A172 (cell line): ENCODE data around the gene ZBTB17. TPM values are rescaled to one million over a fixed set of nuclear protein-coding genes. Genes with fewer than 3 reads are reported as not detected.
"Not testable (repeated sequence)": the region's sequence is repeated elsewhere in the genome, so short reads cannot be mapped to it uniquely, and the experiment has no call there.

Experiments used
- DNase-seq: peaks from one replicate; pipeline ENCODE4 v3.0.0-alpha.2; 2015; ENCODE audit warnings: low spot score
- total RNA-seq: library from RNA; depleted of rRNA; stranded (reverse); fragments of >200 nt; shearing (Covaris generic); gene quantifications from 2 replicates; pipeline ENCODE4 v1.2.3, GENCODE V29; 2014

The ZBTB17 gene
- total RNA-seq, 1 experiment from 2014 or later, result 25.1 TPM

DNA sequence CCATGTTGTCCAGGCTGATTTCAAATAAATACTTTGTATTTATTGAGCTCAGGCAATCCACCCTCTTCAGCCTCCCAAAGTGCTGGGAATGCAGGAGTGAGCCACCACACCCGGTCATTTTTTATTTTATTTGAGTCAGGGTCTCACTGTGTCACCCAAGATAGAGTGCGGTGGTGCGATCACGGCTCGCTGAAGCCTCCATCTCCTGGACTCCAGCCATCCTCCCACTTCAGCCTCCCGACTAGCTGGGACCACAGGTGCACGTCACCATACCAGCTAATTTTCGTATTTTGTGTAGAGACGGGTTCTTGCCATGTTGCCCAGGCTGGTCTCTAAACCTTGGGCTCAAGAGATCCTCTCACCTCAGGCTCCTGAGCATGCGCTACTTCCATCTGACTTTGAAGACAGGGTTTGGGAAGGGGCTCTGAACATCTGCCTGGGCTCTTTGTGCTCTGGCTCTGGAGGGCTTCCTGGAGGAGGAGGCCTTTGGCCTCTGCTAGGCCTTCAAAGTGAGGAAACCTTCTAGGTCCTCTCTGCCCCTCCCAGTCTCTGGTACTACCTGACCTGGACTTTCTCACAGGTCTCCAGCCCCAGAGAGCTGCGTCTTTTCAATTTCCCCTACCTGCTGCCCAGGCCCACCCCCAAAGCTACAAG lies 36.2 kb upstream of the ZBTB17 start:
- DNase-seq, result no peak

DNA sequence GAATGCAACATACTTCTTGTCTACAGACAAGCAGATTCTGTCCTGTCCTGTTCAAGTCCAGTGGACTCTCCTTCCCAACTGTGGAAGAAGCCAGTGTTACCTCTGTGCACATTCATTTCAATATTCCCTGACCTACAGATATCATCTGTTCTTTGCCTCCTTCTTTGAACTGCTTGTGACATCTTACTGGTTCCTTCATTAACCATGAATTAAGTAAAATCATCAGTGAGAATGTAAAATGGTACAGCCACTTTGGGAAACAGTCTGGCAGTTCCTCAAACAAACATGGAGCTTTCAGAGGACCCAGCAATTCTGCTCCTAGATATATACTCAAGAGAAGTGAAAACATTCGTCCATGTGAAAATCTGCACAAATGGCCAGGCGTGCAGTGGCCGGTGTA lies 34.9 kb upstream of the ZBTB17 start:
- no peak for DNase-seq

DNA sequence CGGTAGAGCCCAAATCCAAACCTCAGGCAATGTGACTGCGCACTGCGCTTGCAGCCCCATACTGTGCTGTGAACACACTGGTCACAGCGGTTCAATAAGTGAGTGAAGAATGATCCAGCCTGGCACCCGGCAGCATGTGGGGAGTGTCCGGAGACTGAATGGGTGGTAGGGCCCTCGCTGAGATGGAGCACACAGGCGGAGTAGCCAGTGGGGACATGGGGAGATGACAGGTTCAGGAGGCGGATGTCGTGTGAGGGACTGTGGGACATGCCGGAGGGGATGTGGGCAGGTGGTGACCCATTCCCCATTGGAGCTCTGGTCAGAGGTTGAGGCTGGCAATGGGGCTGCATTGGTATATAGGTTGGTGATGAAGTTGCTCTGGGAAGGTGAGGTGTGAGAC lies 33.8 kb upstream of the ZBTB17 start:
- no peak for DNase-seq

DNA sequence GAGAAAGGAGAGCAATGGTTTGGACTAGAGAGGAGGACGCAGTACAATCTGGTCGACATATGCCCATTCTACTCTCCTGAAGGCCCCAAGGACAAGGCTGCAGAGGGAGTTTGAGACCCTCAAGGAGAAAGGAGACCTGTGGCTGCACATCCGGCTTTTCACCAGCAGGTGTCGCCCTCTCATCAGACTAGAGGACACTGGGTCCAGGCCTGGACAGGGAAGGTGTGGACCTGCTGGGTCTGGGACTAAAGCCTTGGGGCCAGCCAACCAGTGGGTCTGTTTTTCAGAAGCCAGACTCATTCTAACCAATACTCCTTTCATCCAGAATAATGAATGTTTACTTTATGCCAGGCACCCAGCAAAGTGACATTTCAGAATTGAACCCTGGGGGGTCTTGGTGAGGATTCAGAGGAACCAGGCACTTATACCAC lies 33.1 kb upstream of the ZBTB17 start:
- peak; percentile 40 for DNase-seq

DNA sequence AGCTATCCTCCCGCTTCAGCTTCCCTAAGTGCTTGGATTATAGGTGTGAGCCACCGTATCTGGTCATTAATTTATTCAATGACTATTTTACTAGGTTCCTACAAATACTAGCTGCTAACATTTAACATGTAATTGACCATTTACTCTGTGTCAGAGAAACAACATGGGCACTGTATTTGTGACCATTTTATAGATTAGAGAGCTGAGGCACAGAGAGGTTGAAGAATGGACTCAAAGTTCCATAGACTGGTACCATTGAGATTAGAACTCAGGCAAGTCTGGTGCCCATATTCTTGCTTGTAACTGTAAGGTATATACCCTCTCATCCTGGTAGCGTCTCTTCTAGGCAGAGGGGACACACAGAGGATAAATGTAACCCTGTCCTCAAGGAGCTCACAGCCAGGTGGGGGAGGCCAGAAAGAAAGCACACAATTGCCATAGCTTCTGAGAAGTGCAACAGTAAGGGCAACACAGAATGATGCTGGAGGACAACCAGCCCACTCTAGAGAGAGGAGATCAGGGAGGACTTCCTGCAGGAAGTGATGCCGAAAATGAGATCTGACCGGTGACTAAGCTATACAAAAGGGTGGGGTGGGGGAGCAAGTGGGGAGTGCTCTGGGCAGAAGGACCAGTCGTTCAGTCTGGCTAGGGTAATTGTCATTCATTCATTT lies 31.9 kb upstream of the ZBTB17 start:
- no peak for DNase-seq

DNA sequence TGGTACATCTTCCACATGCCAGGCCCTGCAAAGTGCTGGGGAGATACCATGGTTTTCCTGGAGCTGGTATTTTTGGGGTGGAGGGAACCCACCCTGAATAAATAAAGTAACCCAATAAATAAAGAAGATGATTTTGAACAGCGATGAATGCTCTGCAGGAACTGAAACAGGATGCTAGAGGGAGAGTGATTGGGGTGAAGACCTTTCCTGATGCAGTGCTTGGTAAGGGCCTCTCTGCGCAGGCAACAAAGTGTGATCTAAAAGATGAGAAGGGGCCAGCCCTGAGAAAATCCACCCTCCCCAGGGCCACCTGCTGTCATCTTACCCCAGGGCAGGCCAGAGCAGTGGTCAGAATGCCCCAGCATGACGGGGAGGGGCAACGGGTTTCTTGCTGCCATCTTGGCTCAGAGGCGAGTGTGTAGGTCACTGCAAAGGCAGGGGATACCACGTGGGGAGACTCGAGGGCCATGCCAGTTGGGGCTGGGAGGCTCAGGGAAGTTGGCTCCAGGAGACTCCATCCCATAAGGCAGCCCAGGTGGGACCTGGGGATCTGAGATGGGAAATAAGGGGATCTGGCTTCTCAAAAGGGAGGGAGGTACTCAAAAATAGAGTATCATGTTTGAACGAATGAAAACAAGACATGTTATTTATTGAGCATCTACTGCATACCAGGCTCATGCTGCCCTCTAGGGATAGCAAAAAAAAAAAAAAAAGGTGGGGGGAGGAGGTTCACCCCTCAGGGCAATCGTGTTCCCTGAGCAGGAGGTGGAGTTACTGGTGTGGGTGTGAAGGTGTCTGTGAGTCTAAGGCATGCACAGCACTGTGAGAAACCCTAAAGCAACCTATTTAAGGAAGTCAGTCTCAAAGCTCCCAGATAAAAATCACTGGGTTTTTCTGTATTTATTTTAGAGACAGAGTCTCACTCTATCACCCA lies 30.9 kb upstream of the ZBTB17 start:
- DNase-seq, result peak; percentile 40

DNA sequence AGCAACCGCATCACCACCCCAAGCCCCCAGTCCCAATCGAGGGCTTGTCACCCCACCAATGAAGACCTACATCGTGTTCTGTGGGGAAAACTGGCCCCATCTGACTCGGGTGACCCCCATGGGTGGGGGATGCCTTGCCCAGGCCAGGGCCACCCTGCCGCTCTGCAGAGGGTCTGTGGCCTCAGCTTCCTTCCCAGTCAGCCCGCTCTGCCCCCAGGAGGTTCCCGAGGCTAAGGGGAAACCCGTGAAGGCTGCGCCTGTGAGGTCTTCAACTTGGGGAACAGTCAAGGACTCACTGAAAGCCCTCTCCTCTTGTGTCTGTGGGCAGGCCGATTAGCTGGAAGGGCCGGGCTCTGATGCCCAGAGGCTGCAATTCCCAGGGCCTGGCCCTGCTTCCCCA lies 30.1 kb upstream of the ZBTB17 start:
- DNase-seq, result no peak

DNA sequence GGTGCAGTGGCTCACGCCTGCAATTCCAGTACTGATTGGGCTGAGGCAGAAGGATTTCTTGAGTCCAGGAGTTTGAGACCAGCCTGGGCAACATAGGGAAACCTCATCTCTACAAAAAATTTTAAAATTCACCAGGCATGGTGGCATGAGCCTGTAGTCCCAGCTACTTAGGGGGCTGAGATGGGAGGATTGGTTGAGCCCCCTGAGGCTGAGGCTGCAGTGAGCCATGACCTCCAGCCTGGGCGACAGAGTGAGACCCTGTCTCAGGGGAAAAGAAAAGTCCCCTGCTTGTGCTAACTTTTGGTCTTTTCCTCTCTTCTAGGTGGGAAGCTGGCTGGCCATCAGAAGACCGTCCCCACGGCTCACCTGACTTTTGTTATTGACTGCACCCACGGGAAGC lies 29.7 kb upstream of the ZBTB17 start:
- DNase-seq, result no peak

DNA sequence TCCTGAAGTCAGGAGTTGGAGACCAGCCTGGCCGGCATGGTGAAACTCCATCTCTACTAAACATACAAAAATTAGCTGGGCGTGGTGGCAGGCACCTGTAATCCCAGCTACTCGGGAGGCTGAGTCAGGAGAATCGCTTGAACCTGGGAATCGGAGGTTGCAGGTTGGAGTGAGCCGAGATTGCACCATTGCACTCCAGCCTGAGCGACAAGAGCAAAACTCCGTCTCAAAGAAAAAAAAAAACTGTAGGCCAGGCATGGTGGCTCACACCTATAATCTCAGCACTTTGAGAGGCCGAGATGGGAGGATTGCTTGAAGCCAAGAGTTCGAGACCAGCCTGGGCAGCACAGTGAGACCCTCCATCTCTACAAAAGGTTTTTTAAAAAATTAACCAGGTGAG lies 25.4 kb upstream of the ZBTB17 start:
- DNase-seq, result not testable (repeated sequence)

DNA sequence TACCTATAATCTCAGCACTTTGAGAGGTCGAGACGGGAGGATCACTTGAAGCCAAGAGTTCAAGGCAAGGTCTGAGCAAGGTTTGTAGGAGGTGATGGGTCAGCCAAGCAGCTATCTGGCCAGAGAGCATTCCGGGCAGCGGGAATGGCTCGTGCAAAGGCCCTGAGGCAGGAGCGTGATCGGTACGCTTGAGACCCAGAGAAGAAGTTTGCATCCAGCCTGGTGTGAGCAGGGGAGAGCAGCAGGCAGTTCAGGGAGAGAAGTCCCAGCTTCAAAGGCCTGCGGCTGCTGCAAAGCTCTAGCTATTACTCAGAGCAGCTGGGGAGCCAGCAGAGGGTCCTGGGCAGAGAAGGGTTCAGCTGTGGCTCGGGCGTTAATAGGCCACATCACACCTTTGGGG lies 23.0 kb upstream of the ZBTB17 start:
- no peak for DNase-seq

DNA sequence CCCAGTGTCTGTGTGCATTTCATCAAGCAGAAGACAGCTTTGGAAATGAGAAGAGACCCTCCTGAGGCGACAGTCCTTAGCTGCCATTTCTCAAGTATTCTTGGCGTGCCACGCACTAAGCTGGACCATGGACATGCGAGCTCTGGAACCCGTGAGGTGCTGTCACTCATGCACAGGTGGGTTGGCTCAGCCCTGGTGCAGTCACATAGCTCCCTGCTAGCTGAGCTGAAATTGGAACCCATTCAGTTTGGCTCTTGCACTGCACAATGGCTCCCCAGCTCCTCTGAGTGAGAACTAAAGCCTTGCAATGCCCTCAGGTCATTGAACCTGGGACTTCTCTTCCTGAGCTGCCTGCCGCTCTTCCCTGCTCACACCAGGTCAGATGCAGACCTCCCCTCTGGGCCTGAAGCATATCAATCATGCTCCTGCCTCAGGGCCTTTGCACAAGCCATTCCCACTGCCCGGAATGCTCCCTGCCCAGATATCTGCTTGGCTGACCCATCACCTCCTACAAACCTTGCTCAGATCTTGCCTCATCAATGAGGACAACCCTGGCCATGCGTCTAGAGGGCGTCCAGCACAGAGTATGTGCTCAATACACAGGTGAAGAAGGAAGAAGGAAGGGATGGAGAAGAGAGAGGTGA lies 21.9 kb upstream of the ZBTB17 start:
- DNase-seq, result no peak

DNA sequence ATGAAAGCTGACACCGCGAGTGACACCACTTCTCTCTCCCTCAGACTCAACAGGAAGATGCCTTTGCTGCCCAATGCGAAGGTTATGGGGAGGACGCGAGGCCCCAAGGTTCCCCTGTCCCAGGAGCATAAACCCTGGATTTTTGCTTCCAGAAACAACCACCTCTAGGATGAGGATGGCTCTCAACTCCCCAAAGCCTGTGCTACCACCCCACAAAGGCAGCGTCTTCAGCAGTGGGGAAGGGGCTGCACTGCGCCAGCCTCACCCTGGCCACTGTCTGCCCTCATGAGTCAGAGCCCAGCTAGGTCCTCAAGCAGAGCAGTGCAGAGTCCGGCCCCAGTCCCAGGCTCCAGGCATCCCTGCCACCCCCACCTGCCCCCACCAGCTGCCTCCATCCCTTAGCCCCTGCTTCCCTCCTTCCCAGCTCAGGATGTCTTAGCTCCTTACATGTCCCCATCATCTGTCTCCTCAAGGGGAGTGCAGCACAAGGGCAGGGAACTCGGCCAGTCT lies 21.2 kb upstream of the ZBTB17 start:
- no peak for DNase-seq

DNA sequence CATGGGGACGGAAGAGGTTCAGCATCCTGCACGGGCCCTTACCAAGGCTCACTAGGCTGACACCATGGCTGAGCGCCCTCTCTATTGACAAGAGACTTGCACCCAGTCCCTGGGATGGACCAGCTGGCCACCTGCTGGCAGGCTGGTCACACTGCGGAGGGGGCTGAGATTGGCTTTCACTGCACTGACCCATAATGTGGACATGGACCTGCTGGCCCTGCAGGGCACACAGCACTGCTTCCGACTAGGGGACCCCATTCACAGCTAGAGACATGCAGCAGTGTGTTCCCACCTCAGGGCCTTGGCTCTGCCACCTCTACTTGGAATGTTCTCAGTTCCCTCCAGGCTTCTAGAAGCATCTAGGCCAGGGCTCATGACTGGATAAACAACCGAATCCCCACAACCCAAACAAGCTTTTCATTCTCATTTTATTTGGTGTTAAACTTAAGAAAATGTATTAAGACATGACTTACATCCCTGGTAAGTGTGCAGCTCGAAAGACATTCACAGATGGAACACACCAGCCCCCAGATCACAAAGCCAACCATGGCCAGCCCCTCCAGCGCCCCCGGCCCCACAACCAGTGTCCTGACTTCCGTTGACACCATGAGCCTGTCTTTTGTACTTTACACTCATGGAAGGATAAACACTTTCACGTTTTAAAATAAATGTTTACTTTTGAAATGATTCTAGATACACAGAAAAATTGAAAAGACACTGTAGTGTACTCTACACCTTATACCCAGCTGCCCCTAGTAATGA lies 18.9 kb upstream of the ZBTB17 start:
- DNase-seq, result peak; percentile 42

DNA sequence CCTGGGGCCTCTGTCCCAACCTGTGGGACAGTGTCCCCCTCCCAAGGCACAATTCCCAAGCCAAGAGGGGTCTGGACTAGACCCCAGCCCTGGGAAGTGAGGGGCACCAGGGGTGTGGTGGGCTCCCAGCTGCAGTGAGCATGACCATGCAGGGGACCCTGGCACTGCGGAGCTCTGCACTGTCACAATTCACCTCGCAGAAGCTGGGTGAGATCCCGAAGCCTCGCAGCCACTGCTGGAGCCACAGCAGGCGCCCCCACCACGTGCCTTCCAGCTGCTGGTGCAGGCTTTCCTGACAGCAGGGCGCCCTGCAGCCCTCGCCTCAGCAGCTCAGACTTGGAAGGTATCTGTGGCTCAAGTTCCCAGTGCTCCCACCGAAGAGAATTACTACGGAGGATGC lies 18.2 kb upstream of the ZBTB17 start:
- no peak for DNase-seq

DNA sequence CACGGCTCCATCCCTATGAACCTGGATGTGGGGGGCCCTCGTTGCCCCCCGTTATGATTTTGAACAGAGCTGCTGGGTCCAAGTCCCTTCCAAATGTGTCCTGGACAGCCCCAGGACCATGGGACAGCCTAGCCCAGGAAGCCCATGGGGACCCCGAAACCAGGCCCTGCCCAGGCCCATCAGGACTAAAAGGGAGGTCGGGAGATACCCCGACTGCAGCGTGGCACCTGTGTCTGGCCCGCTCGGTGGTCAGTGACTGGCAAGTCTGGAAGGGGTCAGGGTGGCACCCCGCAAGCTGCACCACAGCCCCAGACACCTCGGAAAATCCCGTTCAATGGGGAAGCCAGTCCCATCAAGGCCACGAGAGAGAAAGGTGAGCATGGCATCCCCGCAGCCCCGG lies 17.8 kb upstream of the ZBTB17 start:
- DNase-seq, result no peak

DNA sequence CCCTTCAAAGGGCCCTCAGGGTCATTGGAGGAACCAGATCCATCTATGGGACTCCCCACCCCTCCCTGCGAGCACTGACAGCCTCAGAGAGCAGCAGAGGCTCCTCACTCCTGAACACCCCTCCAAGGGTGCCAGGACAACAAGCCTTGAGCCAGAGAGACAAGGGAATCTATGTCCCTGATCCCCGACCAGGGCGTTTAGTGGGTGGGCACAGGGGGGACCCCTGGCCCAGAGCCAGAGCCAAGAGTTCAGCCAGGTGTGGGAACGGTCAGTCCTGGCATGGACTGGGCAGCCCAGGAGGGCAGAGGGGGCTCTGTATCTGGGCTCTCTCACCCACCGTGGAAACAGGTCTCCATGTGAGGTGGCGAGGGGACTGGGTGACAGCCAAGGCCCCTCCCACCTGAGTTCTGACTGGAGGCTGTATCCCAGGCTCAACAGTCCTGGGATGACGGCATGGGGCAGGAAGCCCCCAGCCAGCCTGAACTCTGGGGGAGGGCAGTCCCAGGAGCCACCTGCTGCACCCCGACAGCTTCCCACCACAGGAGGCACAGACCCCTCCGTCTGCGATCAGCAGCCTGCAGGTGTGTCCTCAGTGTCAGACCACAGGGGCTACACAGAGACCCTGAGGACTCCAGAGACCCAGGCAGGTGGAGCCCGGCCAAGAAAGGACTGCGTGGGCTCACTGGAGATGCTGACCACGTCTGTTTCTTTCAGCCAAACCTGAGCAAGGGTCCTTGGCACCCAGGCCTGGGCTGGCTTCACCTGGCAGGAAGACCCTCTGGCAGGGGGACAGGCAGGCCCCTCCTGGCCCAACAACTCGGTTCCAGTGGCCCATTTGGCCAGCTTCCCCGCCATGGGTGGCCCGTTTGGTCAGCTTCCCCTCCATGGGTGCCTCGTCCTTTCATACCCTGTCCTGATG lies 16.9 kb upstream of the ZBTB17 start:
- no peak for DNase-seq

DNA sequence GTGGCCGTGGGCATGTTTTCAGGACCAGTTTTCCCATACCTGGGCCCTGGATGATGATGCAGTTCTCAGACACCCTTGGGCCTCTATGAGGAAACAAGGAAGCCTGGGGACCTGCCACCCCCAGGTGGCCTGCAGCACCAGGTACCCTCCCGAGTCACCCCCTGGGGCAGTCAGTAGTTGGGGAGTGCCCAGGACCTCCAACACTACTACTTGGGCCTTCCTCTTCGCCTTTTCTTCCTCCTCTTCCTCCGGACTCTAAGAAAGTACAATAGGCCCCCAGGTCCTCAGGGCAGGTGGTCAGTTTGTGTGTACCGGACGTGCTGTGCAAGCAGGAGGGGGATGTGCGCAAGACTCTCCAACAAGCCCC lies 16.3 kb upstream of the ZBTB17 start:
- DNase-seq, result no peak

DNA sequence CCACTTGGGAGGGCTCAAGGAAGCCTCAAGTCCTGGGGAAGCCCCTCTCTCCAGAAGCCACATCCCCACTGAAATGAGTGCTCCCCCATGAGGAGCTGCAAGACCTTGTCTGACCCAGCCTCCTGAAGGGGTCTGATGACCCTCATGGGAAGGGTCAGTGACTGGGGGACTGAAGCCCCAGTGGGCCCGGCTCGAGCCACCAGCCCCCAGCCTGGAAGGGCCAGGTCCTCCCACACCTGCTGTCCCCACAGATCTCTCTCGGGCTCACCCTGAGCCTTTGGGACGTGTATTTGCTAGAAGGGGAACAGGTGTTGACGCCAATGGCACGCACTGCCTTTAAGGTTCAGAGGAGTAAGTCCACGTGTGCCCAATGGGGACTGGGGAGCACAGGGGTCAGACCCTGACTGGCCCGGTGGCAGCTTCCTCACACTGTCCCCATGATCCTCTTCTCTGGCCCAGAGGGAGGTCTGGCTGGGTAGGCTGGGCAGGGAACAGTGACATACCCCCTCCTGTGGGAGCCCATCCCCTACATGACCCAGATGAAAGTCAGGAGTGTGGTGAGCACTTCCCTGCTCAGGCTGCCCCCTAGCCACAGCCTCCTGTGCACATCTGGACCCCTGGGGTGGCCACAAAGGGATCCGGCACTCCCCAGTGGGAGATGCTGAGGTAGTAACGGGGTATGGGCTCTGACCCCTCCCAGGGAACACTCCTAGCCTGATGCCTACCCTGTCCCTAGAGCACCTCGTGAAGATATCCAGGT lies 15.7 kb upstream of the ZBTB17 start:
- DNase-seq, result no peak

DNA sequence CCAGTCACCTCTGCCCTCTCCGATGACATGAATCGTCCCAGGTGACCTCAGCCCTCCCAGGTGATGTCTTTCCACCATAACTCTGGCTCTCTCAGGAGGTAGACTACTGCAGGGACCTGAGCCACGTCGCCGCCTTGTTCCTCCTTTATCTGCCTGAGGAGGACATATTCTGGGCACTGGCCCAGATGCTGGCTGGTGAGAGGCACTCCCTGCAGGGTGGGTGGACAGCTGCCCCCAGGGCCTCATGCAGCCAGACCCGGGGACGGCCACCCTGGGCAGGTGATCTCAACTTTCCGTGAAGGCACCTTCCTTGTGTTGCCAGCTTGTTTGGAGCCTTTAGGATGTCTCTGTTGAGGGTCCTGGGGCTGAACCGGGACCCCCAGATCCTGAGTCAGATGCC lies 13.9 kb upstream of the ZBTB17 start:
- no peak for DNase-seq
